ENCODE results near the gene KIF5C. TPM values are rescaled to one million over a fixed set of nuclear protein-coding genes. Genes with fewer than 3 reads are reported as not detected.
A peak's percentile ranks its signal among the peaks of the same experiment; 100 is the strongest.

The KIF5C gene
- total and polyA plus RNA-seq, 2 donors (not counting 1 experiment from before 2014, with no cell fraction given), result 0.09 to 0.17 TPM

DNA sequence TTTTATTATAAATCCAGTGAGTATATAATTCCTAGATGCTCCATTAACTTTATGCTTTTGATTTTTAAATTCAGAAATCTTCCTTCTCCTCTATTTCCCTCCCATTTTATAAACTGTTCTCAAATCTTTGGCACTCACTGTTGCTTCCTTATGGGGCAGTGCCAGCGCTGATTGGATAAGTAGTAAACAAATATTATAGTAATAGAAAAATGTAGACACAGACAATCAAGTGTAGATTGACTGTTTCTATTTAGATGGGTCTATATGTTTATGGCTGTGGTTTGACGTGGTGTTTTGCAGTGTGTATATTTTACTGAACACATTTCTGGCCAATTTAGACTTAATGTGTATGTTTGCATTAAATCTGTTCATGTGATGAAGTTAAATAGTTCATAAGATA, 200.1 kb downstream of the KIF5C start:
- H3K9ac ChIP-seq (ENCODE audit: insufficient read depth, low read length), result no peak overlapping the region
- H3K36me3 ChIP-seq (ENCODE audit: control insufficient read depth, insufficient read depth, low read length), result no peaks in the 10 kb centered on the region
- H2AFZ ChIP-seq (ENCODE audit: low read length), result no peak overlapping the region
- TF ChIP-seq, protein P1, sequence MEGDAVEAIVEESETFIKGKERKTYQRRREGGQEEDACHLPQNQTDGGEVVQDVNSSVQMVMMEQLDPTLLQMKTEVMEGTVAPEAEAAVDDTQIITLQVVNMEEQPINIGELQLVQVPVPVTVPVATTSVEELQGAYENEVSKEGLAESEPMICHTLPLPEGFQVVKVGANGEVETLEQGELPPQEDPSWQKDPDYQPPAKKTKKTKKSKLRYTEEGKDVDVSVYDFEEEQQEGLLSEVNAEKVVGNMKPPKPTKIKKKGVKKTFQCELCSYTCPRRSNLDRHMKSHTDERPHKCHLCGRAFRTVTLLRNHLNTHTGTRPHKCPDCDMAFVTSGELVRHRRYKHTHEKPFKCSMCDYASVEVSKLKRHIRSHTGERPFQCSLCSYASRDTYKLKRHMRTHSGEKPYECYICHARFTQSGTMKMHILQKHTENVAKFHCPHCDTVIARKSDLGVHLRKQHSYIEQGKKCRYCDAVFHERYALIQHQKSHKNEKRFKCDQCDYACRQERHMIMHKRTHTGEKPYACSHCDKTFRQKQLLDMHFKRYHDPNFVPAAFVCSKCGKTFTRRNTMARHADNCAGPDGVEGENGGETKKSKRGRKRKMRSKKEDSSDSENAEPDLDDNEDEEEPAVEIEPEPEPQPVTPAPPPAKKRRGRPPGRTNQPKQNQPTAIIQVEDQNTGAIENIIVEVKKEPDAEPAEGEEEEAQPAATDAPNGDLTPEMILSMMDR (conservative IDR thresholded peaks at IDR 0.05 in 1 of 2, IDR thresholded peaks at IDR 0.05 in 1 of 2; ENCODE audit: low read depth in 1 of 2, low read length in 2 of 2), result no peak
- TF ChIP-seq EZH2 (IDR thresholded peaks at IDR 0.05; ENCODE audit: low read length, missing control alignments), result no peak
- H3K4me2 ChIP-seq (ENCODE audit: extremely low read depth, insufficient read depth, low read length), result no peak overlapping the region
- H3K79me2 ChIP-seq (ENCODE audit: control insufficient read depth, insufficient read depth, low read length), result no peaks in the 10 kb centered on the region
- no peaks in the 10 kb centered on the region for H3K4me1 ChIP-seq (ENCODE audit: control insufficient read depth, extremely low read depth, insufficient read depth, low read length)
- no peaks in the 10 kb centered on the region for H3K9me3 ChIP-seq (ENCODE audit: control insufficient read depth, insufficient read depth, low read depth, low read length)
- H3K27ac ChIP-seq (ENCODE audit: insufficient read depth, low read length), result no peak overlapping the region
- no peak for DNase-seq (ENCODE audit: low read depth in 2 of 2)
- H3K4me3 ChIP-seq (replicated peaks in 1 of 4; ENCODE audit: control extremely low read depth in 1 of 4, insufficient read depth in 1 of 4, low read depth in 3 of 4, low read length in 4 of 4), result no peak overlapping the region
- no peaks in the 10 kb centered on the region for H4K20me1 ChIP-seq (ENCODE audit: control insufficient read depth, extremely low read depth, insufficient read depth, low read length)
- H3K27me3 ChIP-seq (ENCODE audit: control insufficient read depth, insufficient read depth, low read length), result no peaks in the 10 kb centered on the region

DNA sequence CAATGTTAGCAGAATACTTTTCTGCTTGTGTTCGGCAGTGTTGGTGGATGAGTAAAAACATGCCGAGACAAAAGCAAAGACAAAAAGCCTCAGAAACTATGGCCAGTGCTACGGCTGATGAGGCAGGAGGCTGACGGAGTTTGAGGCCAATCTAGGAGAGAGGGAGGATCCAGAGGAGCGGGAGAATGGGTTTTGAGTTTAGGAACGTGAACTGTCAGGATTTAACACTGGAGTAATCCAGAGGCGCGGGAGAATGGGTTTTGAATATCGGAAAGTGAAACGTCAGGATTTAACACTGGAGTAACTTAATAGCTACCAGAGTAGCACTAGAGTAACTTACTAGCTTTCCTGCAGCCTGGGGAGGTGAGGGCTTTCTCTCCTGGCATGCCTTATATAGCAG, 200.8 kb downstream of the KIF5C start:
- Histone ChIP-seq H3K27ac (ENCODE audit: insufficient read depth, low read length) (no peak overlapping the region), H4K20me1 (ENCODE audit: control insufficient read depth, extremely low read depth, insufficient read depth, low read length) (no peaks in the 10 kb centered on the region), H3K9me3 (ENCODE audit: control insufficient read depth, insufficient read depth, low read depth, low read length) (no peaks in the 10 kb centered on the region), H3K36me3 (ENCODE audit: control insufficient read depth, insufficient read depth, low read length) (no peaks in the 10 kb centered on the region), H3K4me3 (replicated peaks in 1 of 4; ENCODE audit: control extremely low read depth in 1 of 4, insufficient read depth in 1 of 4, low read depth in 3 of 4, low read length in 4 of 4) (peak overlapping the region in 2 of 4 experiments; percentile 21 to 50), H2AFZ (ENCODE audit: low read length) (peak overlapping the region; percentile 56), H3K27me3 (ENCODE audit: control insufficient read depth, insufficient read depth, low read length) (no peaks in the 10 kb centered on the region), H3K4me2 (ENCODE audit: extremely low read depth, insufficient read depth, low read length) (peak overlapping the region; percentile 70), H3K9ac (ENCODE audit: insufficient read depth, low read length) (no peak overlapping the region), H3K4me1 (ENCODE audit: control insufficient read depth, extremely low read depth, insufficient read depth, low read length) (no peaks in the 10 kb centered on the region), H3K79me2 (ENCODE audit: control insufficient read depth, insufficient read depth, low read length) (no peaks in the 10 kb centered on the region)
- no peak for TF ChIP-seq EZH2 (IDR thresholded peaks at IDR 0.05; ENCODE audit: low read length, missing control alignments)
- TF ChIP-seq, protein P1 (conservative IDR thresholded peaks at IDR 0.05 in 1 of 2, IDR thresholded peaks at IDR 0.05 in 1 of 2; ENCODE audit: low read depth in 1 of 2, low read length in 2 of 2), result no peak
- DNase-seq (ENCODE audit: low read depth in 2 of 2), result peak; percentile 14 to 28

Other genes with a start within 250 kb of the KIF5C start
- gene EPC2, start 230.5 kb upstream of the KIF5C start, total RNA-seq, result 20.5 and 22.8 TPM in 2 replicates
- gene EPC2, start 230.5 kb upstream of the KIF5C start, polyA plus RNA-seq, result 19.6 TPM in 2 replicates
- not detected in 2 replicates for gene LYPD6B, start 163.5 kb downstream of the KIF5C start, total RNA-seq
- 0.11 TPM in 1 of 2 replicates, not detected in the other for gene LYPD6B, start 163.5 kb downstream of the KIF5C start, polyA plus RNA-seq

All from fibroblast of lung (primary cell).